H9 (cell line): ENCODE results near the gene SP3. TPM values are rescaled to one million over a fixed set of nuclear protein-coding genes. Genes with fewer than 3 reads are reported as not detected.

ENCODE experiments used
- DNase-seq: peaks from one replicate; pipeline ENCODE4 v3.0.0-alpha.2; 2017
- H2AFZ ChIP-seq: one replicate; pipeline ENCODE4 v1.6.1; 2013; ENCODE audit warnings: mild to moderate bottlenecking, low read length, control low read depth, moderate library complexity
- H2AK5ac ChIP-seq: 2 replicates; pipeline ENCODE4 v1.6.1; 2013; ENCODE audit warnings: low read length, control low read depth, mixed read lengths; ENCODE audit not compliant: insufficient read length
- H2BK120ac ChIP-seq: one replicate; pipeline ENCODE4 v1.6.1; 2013; ENCODE audit warnings: low read depth, mild to moderate bottlenecking, low read length, control low read depth, inconsistent platforms; ENCODE audit not compliant: poor library complexity, severe bottlenecking
- H2BK12ac ChIP-seq: 2 replicates; pipeline ENCODE4 v1.6.1; 2013; ENCODE audit warnings: low read length, control low read depth, mixed read lengths, low read depth; ENCODE audit not compliant: insufficient read length
- H2BK15ac ChIP-seq: 2 replicates; pipeline ENCODE4 v1.6.1; 2013; ENCODE audit warnings: low read depth, low read length, control low read depth
- H2BK20ac ChIP-seq: one replicate; pipeline ENCODE4 v1.6.1; 2013; ENCODE audit warnings: low read depth, mild to moderate bottlenecking, low read length, control low read depth, inconsistent platforms; ENCODE audit not compliant: poor library complexity, severe bottlenecking
- H2BK5ac ChIP-seq: 2 replicates; pipeline ENCODE4 v1.6.1; 2013; ENCODE audit warnings: low read length, control low read depth, mixed read lengths; ENCODE audit not compliant: insufficient read length
- H3K14ac ChIP-seq: 2 replicates; pipeline ENCODE4 v1.6.1; 2013; ENCODE audit warnings: low read length, control low read depth; ENCODE audit not compliant: insufficient read depth
- H3K18ac ChIP-seq: 2 replicates; pipeline ENCODE4 v1.6.1; 2013; ENCODE audit warnings: low read depth, mild to moderate bottlenecking, mixed read lengths, low read length, control low read depth; ENCODE audit not compliant: insufficient read length
- H3K23ac ChIP-seq: 2 replicates; pipeline ENCODE4 v1.6.1; 2013; ENCODE audit warnings: low read length, control low read depth, mixed read lengths, low read depth; ENCODE audit not compliant: insufficient read length
- H3K23me2 ChIP-seq: 2 replicates; pipeline ENCODE4 v1.6.1; 2013; ENCODE audit warnings: low read depth, mild to moderate bottlenecking, mixed read lengths, low read length, control low read depth; ENCODE audit not compliant: insufficient read length, poor library complexity, severe bottlenecking
- H3K27ac ChIP-seq: 2 replicates; pipeline ENCODE4 v1.5.1; 2013; ENCODE audit warnings: low read length, control low read depth, mixed read lengths, low read depth; ENCODE audit not compliant: insufficient read length
- H3K27me3 ChIP-seq: 2 replicates; pipeline ENCODE4 v1.6.1; 2013; ENCODE audit warnings: low read length, control low read depth, inconsistent platforms; ENCODE audit not compliant: insufficient read depth
- H3K4ac ChIP-seq: 2 replicates; pipeline ENCODE4 v1.6.1; 2013; ENCODE audit warnings: low read depth, mild to moderate bottlenecking, control low read depth, inconsistent platforms, low read length, moderate library complexity
- H3K4me1 ChIP-seq: 2 replicates; pipeline ENCODE4 v1.6.1; 2013; ENCODE audit warnings: low read length, control low read depth, inconsistent platforms; ENCODE audit not compliant: insufficient read depth
- H3K4me2 ChIP-seq: 2 replicates; pipeline ENCODE4 v1.6.1; 2013; ENCODE audit warnings: low read length, control low read depth, mixed read lengths; ENCODE audit not compliant: insufficient read length, insufficient read depth
- H3K56ac ChIP-seq: 2 replicates; pipeline ENCODE4 v1.6.1; 2013; ENCODE audit warnings: low read depth, mild to moderate bottlenecking, mixed read lengths, low read length, control low read depth; ENCODE audit not compliant: insufficient read length
- H3K79me1 ChIP-seq: 2 replicates; pipeline ENCODE4 v1.6.1; 2013; ENCODE audit warnings: low read depth, mild to moderate bottlenecking, moderate library complexity, low read length, control low read depth, inconsistent platforms; ENCODE audit not compliant: insufficient read depth, poor library complexity, severe bottlenecking
- H3K79me2 ChIP-seq: 2 replicates; pipeline ENCODE4 v1.6.1; 2013; ENCODE audit warnings: low read length, control low read depth, inconsistent platforms; ENCODE audit not compliant: insufficient read depth
- H3K9ac ChIP-seq: 2 replicates; pipeline ENCODE4 v1.6.1; 2013; ENCODE audit warnings: low read length, control low read depth, mixed read lengths; ENCODE audit not compliant: insufficient read length; ENCODE audit errors: extremely low read depth
- H3K9me3 ChIP-seq: one replicate; pipeline ENCODE4 v1.6.1; 2013; ENCODE audit warnings: low read depth, low read length, inconsistent platforms; ENCODE audit not compliant: control insufficient read depth
- H3T11ph ChIP-seq: one replicate; pipeline ENCODE4 v1.6.1; 2013; ENCODE audit warnings: mild to moderate bottlenecking, low read length, control low read depth, inconsistent platforms
- H4K20me1 ChIP-seq: one replicate; pipeline ENCODE4 v1.6.1; 2013; ENCODE audit not compliant: control insufficient read depth, insufficient read length, insufficient read depth
- H4K5ac ChIP-seq: 2 replicates; pipeline ENCODE4 v1.6.1; 2013; ENCODE audit warnings: low read depth, mild to moderate bottlenecking, mixed read lengths, low read length, control low read depth; ENCODE audit not compliant: insufficient read length
- H4K8ac ChIP-seq: replicated peaks from 2 replicates; pipeline ENCODE4 v1.6.1; 2013; ENCODE audit warnings: low read length, control low read depth, mixed read lengths, low read depth; ENCODE audit not compliant: insufficient read length
- H4K91ac ChIP-seq: 2 replicates; pipeline ENCODE4 v1.6.1; 2013; ENCODE audit warnings: low read depth, mild to moderate bottlenecking, moderate library complexity, mixed read lengths, low read length, control low read depth; ENCODE audit not compliant: insufficient read length
- H3K27ac Mint-ChIP-seq, 3 experiments: 2 replicates in 2 of 3; 3 replicates in 1 of 3; pipeline ENCODE4 v1.8.0; 2020 to 2021; ENCODE audit warnings: mixed read lengths in 3 of 3, mild to moderate bottlenecking in 1 of 3, moderate library complexity in 1 of 3
- H3K27me3 Mint-ChIP-seq: 2 replicates; pipeline ENCODE4 v1.8.0; 2021; ENCODE audit warnings: low read depth, mild to moderate bottlenecking, moderate library complexity, mixed read lengths
- H3K36me3 Mint-ChIP-seq, 3 experiments: 2 replicates in 2 of 3; 3 replicates in 1 of 3; pipeline ENCODE4 v1.8.0; 2020 to 2021; ENCODE audit warnings: low read depth in 3 of 3, mixed read lengths in 3 of 3; ENCODE audit not compliant: insufficient read depth in 1 of 3
- H3K4me1 Mint-ChIP-seq, 2 experiments: 2 replicates each; pipeline ENCODE4 v1.8.0; 2020; ENCODE audit warnings: mixed read lengths in 2 of 2
- H3K4me3 Mint-ChIP-seq, 2 experiments: 2 replicates in 1 of 2; 3 replicates in 1 of 2; pipeline ENCODE4 v1.8.0; 2020 to 2021; ENCODE audit warnings: mild to moderate bottlenecking in 2 of 2, mixed read lengths in 2 of 2, moderate library complexity in 1 of 2
- H3K9me3 Mint-ChIP-seq, 2 experiments: 2 replicates in 1 of 2; 3 replicates in 1 of 2; pipeline ENCODE4 v1.8.0; 2020; ENCODE audit warnings: mild to moderate bottlenecking in 2 of 2, mixed read lengths in 2 of 2, moderate library complexity in 1 of 2
- WGBS: extraction: QIAGEN DNeasy Blood & Tissue Kit; methylation state at CpG from one replicate; pipeline ENCODE4 v1.1.7; 2013; ENCODE audit warnings: missing lambda C conversion rate, low lambda C conversion rate, mixed read lengths; ENCODE audit not compliant: insufficient read length; ENCODE audit errors: extremely low coverage; 5-methylcytosine and 5-hydroxymethylcytosine counted together
- total RNA-seq: library from RNA; stranded (reverse); gene quantifications from 2 replicates; pipeline ENCODE4 v1.2.1, GENCODE V29; 2021
- TF ChIP-seq, protein P1 (sequence below): fragments of 200-600 bp; sonication (generic); conservative IDR thresholded peaks from 3 replicates; pipeline ENCODE4 v1.8.0; 2021; ENCODE audit warnings: antibody characterized with exemption, mild to moderate bottlenecking

Gene SP3
- total RNA-seq, 1 experiment from 2014 or later, result 86.3 TPM

DNA sequence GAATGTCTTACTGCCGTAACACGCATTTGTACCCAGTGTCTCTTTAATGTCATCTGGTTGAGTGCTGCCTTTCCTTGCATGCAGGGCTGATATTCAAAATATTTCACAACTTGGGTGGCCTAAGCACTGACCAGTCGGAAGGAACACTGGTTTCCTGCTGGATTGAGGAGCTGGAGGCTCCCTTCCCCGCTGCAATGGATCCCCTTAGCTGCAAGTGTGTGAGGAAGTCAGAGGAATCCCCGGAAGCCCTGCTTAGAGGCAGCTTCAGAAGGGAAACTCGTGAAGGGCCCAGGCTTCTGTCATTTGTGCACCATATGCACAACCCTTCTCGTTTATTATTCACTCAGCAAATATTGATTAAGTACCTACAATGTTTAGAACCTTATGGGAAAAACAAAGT lies 33.2 kb upstream of the SP3 start:
- H3K27ac Mint-ChIP-seq, result no peak overlapping the region

More for the DNA sequence above, 33.2 kb upstream of the SP3 start:
- H3K56ac ChIP-seq, result no peak overlapping the region
- no peak overlapping the region for H3K27ac ChIP-seq
- no peak overlapping the region for H2AK5ac ChIP-seq
- H3T11ph ChIP-seq, result no peak overlapping the region
- Mint-ChIP-seq H3K4me3 (no peak overlapping the region), H3K36me3 (no peaks in the 10 kb centered on the region), H3K4me1 (no peaks in the 10 kb centered on the region), H3K9me3 (no peaks in the 10 kb centered on the region), H3K27me3 (peaks cover 6% of the 10 kb centered on the region)
- H2BK120ac ChIP-seq, result no peak overlapping the region
- no peak overlapping the region for H3K4me2 ChIP-seq
- H3K18ac ChIP-seq, result no peak overlapping the region
- H2BK12ac ChIP-seq, result no peak overlapping the region
- no peak overlapping the region for H2AFZ ChIP-seq
- no peaks in the 10 kb centered on the region for H3K79me1 ChIP-seq
- H4K20me1 ChIP-seq, result no peaks in the 10 kb centered on the region
- no CpG with 5 or more reads among the region's 7 CpGs for WGBS
- TF ChIP-seq, protein P1, sequence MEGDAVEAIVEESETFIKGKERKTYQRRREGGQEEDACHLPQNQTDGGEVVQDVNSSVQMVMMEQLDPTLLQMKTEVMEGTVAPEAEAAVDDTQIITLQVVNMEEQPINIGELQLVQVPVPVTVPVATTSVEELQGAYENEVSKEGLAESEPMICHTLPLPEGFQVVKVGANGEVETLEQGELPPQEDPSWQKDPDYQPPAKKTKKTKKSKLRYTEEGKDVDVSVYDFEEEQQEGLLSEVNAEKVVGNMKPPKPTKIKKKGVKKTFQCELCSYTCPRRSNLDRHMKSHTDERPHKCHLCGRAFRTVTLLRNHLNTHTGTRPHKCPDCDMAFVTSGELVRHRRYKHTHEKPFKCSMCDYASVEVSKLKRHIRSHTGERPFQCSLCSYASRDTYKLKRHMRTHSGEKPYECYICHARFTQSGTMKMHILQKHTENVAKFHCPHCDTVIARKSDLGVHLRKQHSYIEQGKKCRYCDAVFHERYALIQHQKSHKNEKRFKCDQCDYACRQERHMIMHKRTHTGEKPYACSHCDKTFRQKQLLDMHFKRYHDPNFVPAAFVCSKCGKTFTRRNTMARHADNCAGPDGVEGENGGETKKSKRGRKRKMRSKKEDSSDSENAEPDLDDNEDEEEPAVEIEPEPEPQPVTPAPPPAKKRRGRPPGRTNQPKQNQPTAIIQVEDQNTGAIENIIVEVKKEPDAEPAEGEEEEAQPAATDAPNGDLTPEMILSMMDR, result no peak
- no peak overlapping the region for H4K8ac ChIP-seq
- H3K4ac ChIP-seq, result no peak overlapping the region
- no peak overlapping the region for H3K23ac ChIP-seq
- H3K9ac ChIP-seq, result no peak overlapping the region
- H3K14ac ChIP-seq, result no peak overlapping the region
- no peaks in the 10 kb centered on the region for H3K79me2 ChIP-seq
- DNase-seq, result no peak
- H3K4me1 ChIP-seq, result no peaks in the 10 kb centered on the region
- H3K9me3 ChIP-seq, result no peaks in the 10 kb centered on the region
- no peak overlapping the region for H2BK20ac ChIP-seq
- H3K27me3 ChIP-seq, result no peaks in the 10 kb centered on the region
- no peak overlapping the region for H2BK5ac ChIP-seq
- H4K5ac ChIP-seq, result no peak overlapping the region
- H4K91ac ChIP-seq, result no peak overlapping the region
- no peaks in the 10 kb centered on the region for H3K23me2 ChIP-seq
- no peak overlapping the region for H2BK15ac ChIP-seq
